Hepatocyte (in vitro differentiated cells): ENCODE results near the gene CLTCL1. TPM values are rescaled to one million over a fixed set of nuclear protein-coding genes. Genes with fewer than 3 reads are reported as not detected.

Experiments used
- DNase-seq: peaks from one replicate; pipeline ENCODE4 v3.0.0-alpha.2; 2016; ENCODE audit warnings: low spot score
- H2AFZ ChIP-seq: fragments of 200-600 bp; sonication (generic); 2 replicates; pipeline ENCODE4 v1.6.0; 2016; ENCODE audit warnings: antibody characterized with exemption, mild to moderate bottlenecking
- H3K27ac ChIP-seq: fragments of 200-600 bp; sonication (generic); 2 replicates; pipeline ENCODE4 v1.5.1; 2016; ENCODE audit warnings: mild to moderate bottlenecking
- H3K27me3 ChIP-seq: fragments of 200-600 bp; sonication (generic); 2 replicates; pipeline ENCODE4 v1.6.1; 2016
- H3K36me3 ChIP-seq: fragments of 200-600 bp; sonication (generic); replicated peaks from 2 replicates; pipeline ENCODE4 v1.5.1; 2016; ENCODE audit warnings: low read depth; ENCODE audit not compliant: insufficient read depth
- H3K4me1 ChIP-seq: fragments of 200-600 bp; sonication (generic); 2 replicates; pipeline ENCODE4 v1.5.1; 2016; ENCODE audit warnings: mild to moderate bottlenecking, moderate library complexity; ENCODE audit not compliant: insufficient read depth
- H3K4me2 ChIP-seq: fragments of 200-600 bp; sonication (generic); 2 replicates; pipeline ENCODE4 v1.6.0; 2016
- H3K4me3 ChIP-seq: fragments of 200-600 bp; sonication (generic); 2 replicates; pipeline ENCODE4 v1.5.1; 2016; ENCODE audit warnings: mild to moderate bottlenecking
- H3K79me2 ChIP-seq: fragments of 200-600 bp; sonication (generic); 2 replicates; pipeline ENCODE4 v1.6.0; 2017; ENCODE audit warnings: mild to moderate bottlenecking
- H3K9me2 ChIP-seq: fragments of 200-600 bp; sonication (generic); replicated peaks from 2 replicates; pipeline ENCODE4 v1.6.0; 2017; ENCODE audit warnings: mild to moderate bottlenecking; ENCODE audit not compliant: insufficient read depth
- H3K9me3 ChIP-seq: fragments of 200-600 bp; sonication (generic); 2 replicates; pipeline ENCODE4 v1.5.1; 2016; ENCODE audit warnings: low read depth, mild to moderate bottlenecking
- H4K20me1 ChIP-seq: fragments of 200-600 bp; sonication (generic); 2 replicates; pipeline ENCODE4 v1.6.0; 2016; ENCODE audit warnings: mild to moderate bottlenecking; ENCODE audit not compliant: insufficient read depth, poor library complexity, severe bottlenecking
- CTCF ChIP-seq: fragments of 200-600 bp; sonication (generic); IDR thresholded peaks from 2 replicates; pipeline ENCODE4 v1.5.1; 2016; ENCODE audit warnings: antibody characterized with exemption, mild to moderate bottlenecking; ENCODE audit not compliant: poor library complexity
- EZH2 ChIP-seq: fragments of 200-600 bp; sonication (generic); IDR thresholded peaks from 2 replicates; pipeline ENCODE4 v1.6.1; 2016; ENCODE audit warnings: antibody characterized with exemption, mild to moderate bottlenecking, borderline replicate concordance
- EZH2phosphoT487 ChIP-seq: fragments of 200-600 bp; sonication (generic); IDR thresholded peaks from one replicate; pipeline ENCODE4 v1.6.1; 2018; ENCODE audit warnings: antibody characterized with exemption, mild to moderate bottlenecking, low read depth, moderate library complexity; ENCODE audit not compliant: unreplicated experiment, severe bottlenecking
- WGBS: methylation state at CpG from one replicate; pipeline ENCODE4 v1.1.6; 2016; ENCODE audit warnings: low lambda C conversion rate; ENCODE audit errors: missing lambda C conversion rate; 5-methylcytosine and 5-hydroxymethylcytosine counted together
- polyA plus RNA-seq: library from polyadenylated mRNA; unstranded; fragments of >200 nt; fragmentation: Nextera tagmentation; extraction: Ambion mirVana; gene quantifications from 2 replicates; pipeline ENCODE4 v1.2.1, GENCODE V29; 2016
- total RNA-seq: library from RNA; depleted of rRNA; stranded (reverse); fragments of >200 nt; gene quantifications from 2 replicates; pipeline ENCODE4 v1.2.3, GENCODE V29; 2014

CLTCL1 gene
- total and polyA plus RNA-seq, 2 experiments from 2014 or later: 2.2 to 3.7 TPM

GRCh38 chr22:19199479-19199878 lies 92.0 kb downstream of the CLTCL1 start:
- H3K9me3 ChIP-seq: no peaks in the 10 kb centered on the region
- no peak overlapping the region for H3K4me3 ChIP-seq
- H2AFZ ChIP-seq: no peak overlapping the region
- H3K79me2 ChIP-seq: no peaks in the 10 kb centered on the region
- WGBS: 98% methylated on average over 8 of the region's 8 CpGs
- H3K27me3 ChIP-seq: no peaks in the 10 kb centered on the region
- no peak overlapping the region for H3K4me2 ChIP-seq
- no peak for DNase-seq
- no peak overlapping the region for H3K27ac ChIP-seq
- H3K36me3 ChIP-seq: no peaks in the 10 kb centered on the region
- no peaks in the 10 kb centered on the region for H3K9me2 ChIP-seq
- no peaks in the 10 kb centered on the region for H3K4me1 ChIP-seq
- TF ChIP-seq EZH2phosphoT487 (no peak), EZH2 (no peak), CTCF (no peak)
- no peaks in the 10 kb centered on the region for H4K20me1 ChIP-seq

- no peak overlapping the region for H3K27ac ChIP-seq
- 92% methylated on average over 10 of the region's 10 CpGs for WGBS
- DNase-seq: no peak
- H4K20me1 ChIP-seq: no peaks in the 10 kb centered on the region
- no peaks in the 10 kb centered on the region for H3K4me1 ChIP-seq
- TF ChIP-seq EZH2 (no peak), EZH2phosphoT487 (no peak), CTCF (no peak)
- no peaks in the 10 kb centered on the region for H3K79me2 ChIP-seq
- no peak overlapping the region for H3K4me2 ChIP-seq
- no peaks in the 10 kb centered on the region for H3K27me3 ChIP-seq
- no peaks in the 10 kb centered on the region for H3K9me2 ChIP-seq
- H3K4me3 ChIP-seq: no peak overlapping the region
- no peaks in the 10 kb centered on the region for H3K36me3 ChIP-seq
- H3K9me3 ChIP-seq: no peaks in the 10 kb centered on the region
- no peak overlapping the region for H2AFZ ChIP-seq
Measured at GRCh38 chr22:19197997-19198865, 93.3 kb downstream of the CLTCL1 start.

- no peak for TF ChIP-seq CTCF
- TF ChIP-seq EZH2: no peak
- TF ChIP-seq EZH2phosphoT487: no peak
- H3K36me3 ChIP-seq: no peaks in the 10 kb centered on the region
Measured at GRCh38 chr22:19196841-19197612, 94.5 kb downstream of the CLTCL1 start.

More at GRCh38 chr22:19196841-19197612, 94.5 kb downstream of the CLTCL1 start:
- Histone ChIP-seq H3K79me2 (no peaks in the 10 kb centered on the region), H3K27ac (no peak overlapping the region), H3K4me2 (no peak overlapping the region), H3K27me3 (no peaks in the 10 kb centered on the region), H3K9me3 (no peaks in the 10 kb centered on the region), H3K4me3 (no peak overlapping the region), H3K4me1 (no peaks in the 10 kb centered on the region), H4K20me1 (no peaks in the 10 kb centered on the region), H2AFZ (no peak overlapping the region), H3K9me2 (no peaks in the 10 kb centered on the region)
- 87% methylated on average over 11 of the region's 11 CpGs for WGBS
- DNase-seq: no peak
